ENCODE measurements around the gene C11orf58.

C11orf58 gene

DNA sequence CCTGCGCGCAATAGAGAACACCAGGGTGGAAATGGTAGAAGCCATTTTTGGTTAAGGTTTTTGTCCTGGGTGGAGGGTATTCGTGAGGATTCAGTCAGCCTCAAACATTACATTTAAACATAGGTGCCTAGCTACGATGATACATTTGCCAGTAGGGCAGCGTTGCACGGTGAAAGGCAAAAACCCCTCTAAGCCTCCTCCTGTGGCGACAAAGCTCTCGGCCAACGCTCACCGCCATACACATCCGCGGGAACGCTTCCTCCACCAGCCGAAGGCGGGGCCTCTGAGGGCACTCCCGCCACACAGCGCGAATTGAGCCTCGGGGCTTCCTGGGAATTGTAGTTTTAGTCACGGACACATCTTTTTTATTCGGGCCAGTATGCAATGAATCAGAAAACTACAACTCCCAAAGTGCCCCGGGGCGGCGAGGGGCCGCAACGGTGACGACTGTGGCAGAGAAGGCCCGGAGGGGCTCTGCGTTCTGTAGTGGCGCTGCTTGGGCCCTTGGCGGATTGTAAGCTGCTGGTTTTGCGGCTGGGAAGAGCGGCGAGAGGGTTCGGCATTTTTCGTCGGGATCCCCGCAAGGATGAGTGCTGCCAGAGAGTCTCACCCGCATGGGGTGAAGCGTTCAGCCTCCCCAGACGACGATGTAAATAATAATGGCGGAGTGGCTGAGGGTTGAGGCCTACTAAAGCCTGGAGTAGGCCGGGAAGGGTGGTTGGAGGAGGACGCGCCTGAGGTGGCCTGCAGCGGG, at the start of gene C11orf58:
C11orf58 (plus strand) TSS at position 455 of the 754 bp plus-strand sequence; CDS start at position 587, 132 bp downstream.
- DNase-seq = peak; percentile 94

- DNase-seq = no peak
Observed at GRCh38 chr11:16690086-16690485, 48.4 kb upstream of the C11orf58 start.

DNA sequence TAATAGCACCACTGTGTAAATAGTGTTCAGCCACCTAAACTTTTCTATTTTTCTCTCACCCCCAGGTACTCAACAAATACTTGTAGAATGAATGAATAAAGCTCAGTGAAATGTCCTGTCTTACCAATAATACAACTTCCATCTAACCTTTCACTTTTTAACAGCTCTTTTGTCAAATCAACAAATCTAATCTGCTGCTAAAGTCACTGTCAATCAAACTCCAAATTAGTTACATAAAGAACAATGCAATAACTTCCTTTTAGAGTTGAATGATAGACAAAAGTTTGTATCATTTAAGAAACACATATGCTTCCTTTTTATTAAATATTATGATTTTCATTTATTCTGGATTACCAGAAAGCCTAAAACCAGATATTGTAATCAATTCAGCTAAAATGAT, 34.7 kb upstream of the C11orf58 start:
- no peak for DNase-seq

DNA sequence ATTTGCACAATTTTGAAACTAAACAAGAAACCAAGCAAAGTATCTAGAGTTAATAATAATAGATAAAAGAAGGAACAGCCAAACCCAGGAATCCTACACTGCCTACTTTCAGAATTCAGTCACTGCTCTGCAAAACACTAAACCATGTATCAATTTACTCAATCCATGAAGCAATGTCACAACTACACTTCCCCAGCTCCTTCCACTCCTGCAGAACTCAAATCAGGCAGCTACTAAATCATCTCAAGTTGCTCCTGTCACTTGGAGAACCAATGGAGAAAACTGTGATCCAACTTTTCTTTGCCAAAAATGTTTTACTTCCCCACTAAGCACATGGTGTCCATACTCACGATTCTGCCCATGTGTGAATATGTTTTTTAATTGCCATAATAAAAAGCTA, 24.9 kb upstream of the C11orf58 start:
- DNase-seq = no peak

DNA sequence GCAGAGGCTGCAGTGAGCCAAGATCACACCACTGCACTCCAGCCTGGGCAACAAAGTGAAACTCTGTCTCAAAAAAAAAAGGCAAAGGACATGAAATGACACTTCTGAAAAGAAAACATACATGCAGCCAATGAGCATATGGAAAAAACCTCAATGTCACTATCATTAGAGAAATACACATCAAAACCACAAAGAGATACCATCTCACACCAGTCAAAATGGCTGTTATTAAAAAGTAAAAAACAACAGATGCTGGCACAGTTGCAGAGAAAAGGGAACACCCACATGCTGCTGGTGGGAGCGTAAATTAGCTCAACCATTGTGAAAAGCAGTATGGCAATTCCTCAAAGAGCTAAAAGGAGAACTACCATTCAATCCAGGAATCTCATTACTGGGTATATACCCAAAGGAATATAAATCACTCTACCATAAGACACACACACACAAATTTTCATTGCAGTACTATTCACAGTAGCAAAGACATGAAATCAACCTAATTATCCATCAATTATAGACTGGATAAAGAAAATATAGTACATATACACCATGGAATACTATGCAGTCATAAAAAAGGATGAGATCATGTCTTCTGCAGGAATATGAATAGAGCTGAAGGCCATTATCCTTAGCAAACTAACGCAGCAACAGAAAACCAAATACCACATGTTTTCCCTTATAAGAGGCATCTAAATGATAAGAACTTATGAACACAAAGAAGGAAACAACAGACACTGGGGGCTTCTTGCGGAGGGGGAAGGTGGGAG, 15.7 kb upstream of the C11orf58 start:
- no peak for DNase-seq

DNA sequence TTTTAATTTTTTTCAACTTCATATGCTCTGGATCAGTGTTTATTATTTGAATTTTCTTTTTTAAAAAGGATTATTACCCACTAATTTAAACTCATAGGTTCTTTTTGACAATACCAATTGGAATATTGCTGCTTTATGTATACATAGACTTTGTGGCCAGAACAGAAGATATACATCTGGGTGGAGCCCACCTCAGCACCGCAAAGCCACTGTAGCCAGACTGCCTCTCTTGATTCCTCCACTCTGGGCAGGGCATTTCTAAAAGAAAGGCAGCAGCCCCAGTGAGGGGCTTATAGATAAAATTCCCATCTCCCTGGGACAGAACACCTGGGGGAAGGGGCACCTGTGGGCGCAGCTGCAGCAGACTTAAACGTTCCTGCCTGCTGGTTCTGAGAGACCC, 10.6 kb upstream of the C11orf58 start:
- DNase-seq = no peak

- no peak for DNase-seq
Observed at GRCh38 chr11:16737818-16738192, 642 bp upstream of the C11orf58 start.

GRCh38 chr11:16738947-16739815, 734 bp downstream of the C11orf58 start:
- no peak for DNase-seq

DNA sequence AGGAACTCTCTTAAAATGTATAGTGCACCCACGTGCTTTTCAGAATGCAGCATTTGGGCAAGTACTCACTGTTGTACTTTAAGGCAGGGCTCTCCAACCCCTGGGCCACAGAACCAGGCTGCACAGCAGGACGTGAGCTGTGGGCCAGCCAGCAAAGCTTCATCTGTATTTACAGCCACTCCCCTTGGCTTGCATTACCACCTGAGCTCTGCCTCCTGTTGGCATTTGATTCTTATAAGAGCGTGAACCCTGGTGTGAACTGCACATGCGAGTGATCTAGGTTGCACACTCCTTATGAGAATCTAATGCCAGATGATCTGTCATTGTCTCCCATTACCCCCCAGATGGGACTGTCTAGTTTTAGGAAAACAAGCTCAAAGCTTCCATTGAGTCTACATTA, 3.0 kb downstream of the C11orf58 start:
- no peak for DNase-seq

DNA sequence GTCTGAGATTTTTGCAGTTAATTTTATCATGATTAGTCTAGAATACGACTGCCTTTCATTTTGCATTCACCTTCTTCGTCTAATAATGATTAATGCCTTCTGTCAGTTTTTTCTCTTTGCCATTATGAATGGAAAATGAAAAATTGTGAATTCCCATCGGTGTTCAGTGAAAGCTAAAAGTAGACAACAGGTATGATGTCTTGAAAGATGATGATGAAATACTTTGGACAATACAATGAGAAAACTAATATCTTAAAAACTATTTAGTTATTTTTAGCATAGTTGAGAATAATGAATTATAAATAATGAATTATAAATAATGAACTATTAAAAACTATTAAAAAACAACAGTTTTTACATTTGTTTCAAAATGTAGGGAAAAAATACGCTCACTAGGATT, 5.0 kb downstream of the C11orf58 start:
- DNase-seq = no peak

- no peak for DNase-seq
Observed at GRCh38 chr11:16744128-16744725, 5.8 kb downstream of the C11orf58 start.

DNA sequence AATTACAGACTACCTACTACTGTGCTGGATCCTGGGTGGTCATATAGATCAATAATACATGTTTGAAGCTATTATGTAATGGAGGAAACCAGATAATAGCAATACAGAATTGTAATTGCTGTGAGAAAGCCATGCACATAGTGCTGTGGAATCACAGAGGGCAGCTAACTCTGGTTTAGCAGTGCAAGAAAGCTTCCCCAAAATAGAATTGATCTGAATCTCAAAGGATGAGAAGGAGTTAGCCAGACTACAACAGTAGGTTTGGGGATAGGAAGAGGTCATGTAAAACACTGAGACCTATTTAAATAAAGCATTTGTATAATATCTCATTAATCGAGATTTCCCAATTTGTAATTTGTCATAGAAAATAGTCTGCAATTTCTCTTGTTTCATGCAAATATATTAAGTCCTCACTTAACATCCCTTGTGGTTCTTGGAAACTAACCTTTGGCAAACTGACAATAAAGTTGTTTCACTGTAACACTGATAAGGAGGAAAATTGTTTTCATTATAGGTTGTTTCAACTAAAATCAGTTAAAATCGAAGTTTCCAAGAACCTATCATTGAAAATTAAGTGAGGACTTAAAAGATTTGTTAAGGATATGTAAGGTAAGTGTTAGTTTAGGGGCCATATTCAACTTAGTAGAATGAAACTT, 7.6 kb downstream of the C11orf58 start:
- no peak for DNase-seq

GRCh38 chr11:16749092-16749491, 10.6 kb downstream of the C11orf58 start:
- DNase-seq = no peak

DNA sequence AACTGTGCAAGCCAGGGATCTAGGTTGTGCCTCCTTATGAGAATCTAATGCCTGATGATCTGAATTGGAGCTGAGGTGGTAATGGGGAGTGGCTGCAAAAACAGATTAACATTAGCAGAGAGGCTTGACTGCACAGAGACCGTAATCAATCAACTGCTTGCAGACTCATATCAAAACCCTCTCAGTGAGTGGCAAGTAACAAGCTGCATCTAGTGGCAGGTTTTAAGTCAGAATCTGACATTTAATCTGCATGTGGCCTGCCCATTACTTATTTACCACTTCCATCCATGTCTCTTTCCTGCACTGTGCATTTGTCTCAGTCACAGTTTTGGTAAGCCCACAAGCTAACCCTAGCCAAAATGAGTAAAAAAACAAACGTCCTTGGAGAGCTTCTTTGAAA, 11.2 kb downstream of the C11orf58 start:
- DNase-seq = peak; percentile 13

DNA sequence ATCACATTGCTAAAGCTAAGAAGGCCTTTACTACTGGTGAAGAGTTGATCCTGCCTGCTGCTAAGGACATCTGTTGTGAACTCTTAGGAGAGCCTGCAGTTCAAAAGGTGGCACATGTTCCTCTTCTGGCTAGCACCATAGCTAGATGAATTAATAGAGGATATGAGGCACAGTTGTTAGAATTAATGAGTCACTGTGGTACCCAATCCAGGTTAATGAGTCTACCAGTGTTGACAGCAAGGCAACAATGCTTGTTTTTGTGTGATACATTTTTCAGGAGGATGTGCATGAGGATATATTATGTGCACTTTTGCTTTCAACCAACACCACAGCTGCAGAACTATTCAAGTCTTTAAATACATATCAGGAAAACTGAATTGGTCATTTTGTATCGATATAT, 12.0 kb downstream of the C11orf58 start:
- no peak for DNase-seq

DNA sequence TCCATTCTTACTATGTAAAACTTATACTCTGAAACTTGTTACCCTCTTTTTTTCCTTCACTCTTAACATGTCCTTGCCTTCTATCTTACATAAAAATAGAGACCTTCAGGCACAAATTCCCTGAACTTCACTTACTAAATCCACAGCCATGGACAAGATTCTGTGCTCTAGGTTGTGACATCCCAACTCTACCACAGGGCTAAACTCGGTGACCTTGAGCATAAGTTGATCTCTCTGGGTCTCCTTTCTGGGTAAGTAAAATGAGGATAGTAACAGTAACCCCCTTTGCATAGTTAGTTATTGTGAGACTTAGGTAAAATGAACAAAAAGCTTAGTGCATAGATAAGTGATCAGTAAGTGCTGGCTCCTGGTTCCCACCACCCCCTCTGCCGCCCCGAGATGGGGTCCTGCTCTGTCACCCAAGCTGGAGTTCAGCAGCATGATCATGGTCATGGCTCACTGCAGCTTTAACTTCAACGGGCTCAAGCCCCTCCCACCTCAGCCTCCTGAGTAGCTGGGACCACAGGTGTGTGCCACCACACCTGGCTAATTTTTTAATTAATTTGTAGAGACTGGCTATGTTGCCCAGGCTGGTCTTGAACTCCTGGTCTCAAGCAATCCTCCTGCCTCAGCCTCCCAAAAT, 20.1 kb downstream of the C11orf58 start:
- DNase-seq = no peak

DNA sequence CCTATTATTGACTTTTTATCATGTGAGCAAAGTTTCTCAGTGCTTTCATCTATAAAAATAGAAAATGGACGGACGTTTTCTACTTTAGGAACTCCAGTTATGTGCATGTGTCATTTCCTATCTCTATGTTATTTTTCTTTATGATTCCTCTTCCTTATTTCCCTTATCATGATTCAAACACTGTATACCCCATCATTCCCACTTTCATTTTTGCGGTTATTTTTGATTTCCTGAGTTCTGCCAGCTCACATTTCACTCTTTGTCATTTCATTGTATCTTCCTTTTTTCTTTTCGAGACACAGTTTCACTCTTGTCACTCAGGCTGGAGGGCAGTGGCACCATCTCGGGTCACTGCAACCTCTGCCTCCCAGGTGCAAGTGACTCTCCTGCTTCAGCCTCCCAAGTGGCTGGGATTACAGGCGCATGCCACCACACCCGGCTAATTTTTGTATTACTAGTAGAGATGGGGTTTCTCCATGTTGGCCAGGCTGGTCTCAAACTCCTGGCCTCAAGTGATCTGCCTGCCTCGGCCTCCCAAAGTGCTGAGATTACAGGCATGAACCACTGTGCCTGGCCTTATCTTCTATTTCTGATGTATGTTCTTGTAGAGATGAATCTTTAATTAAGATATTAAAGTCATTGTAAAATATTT, 21.5 kb downstream of the C11orf58 start:
- no peak for DNase-seq

GRCh38 chr11:16763746-16764145, 25.3 kb downstream of the C11orf58 start:
- DNase-seq = no peak

DNA sequence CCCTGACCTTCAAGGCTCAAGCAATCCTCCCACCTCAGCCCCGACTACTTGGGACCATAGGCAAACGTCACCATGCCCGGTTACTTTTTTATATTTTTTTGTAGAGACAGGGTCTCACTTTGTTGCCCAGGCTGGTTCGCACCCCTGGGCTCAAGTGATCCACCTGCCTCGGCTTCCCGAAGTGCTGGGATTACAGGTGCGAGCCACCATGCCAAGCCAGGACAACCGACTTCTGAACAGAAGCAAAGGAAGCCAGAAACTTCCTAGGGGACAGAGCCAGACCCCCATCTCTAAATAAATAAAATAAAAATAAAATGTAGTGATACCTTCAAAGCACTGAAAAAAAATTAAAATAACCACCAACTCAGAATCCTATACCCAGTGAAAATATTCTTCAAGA, 26.4 kb downstream of the C11orf58 start:
- DNase-seq = no peak

DNA sequence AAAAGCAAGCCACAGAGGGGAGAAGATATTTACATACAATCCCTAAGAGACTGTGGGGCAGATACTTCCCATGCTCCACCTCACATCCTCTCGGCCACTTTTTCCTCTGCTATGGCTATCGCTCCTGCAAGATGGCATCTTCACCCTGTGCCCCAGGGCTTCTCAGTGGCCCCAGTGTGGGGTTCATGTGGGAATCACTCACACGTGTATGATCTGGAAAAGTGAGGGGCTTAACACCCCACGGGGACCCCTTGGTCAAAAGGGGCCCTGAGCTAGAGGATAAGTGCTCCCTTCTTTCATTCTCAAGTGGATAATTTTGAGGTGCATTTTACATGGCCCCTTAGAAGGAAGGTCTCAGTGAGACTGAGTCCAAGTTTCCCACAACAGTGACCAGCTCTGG, 28.7 kb downstream of the C11orf58 start:
- DNase-seq = no peak

DNA sequence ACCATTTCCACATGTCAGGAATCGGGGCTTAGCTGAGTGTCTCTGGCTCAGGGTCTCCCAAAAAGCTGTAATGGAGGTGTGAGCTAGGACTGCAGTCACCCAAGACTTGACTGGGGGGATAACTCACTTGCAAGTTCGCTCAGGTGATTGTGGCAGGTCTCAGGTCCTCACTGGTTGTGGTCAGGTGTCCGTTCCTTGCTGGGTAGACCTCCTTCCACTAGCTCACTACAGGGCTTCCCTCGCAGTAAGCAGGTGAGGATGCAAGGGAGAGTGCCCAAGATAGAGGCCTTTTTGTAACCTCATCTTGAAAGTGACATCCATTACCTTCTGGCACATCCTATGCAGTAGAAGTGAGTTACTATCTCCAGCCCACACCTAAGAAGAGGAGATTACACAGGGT, 29.5 kb downstream of the C11orf58 start:
- DNase-seq = no peak
